Measurements from ENCODE around the gene NFIC. TPM values are rescaled to one million over a fixed set of nuclear protein-coding genes. Genes with fewer than 3 reads are reported as not detected.

The NFIC gene
- total RNA-seq, 1 donor from 2014 or later: 17.8 TPM

DNA sequence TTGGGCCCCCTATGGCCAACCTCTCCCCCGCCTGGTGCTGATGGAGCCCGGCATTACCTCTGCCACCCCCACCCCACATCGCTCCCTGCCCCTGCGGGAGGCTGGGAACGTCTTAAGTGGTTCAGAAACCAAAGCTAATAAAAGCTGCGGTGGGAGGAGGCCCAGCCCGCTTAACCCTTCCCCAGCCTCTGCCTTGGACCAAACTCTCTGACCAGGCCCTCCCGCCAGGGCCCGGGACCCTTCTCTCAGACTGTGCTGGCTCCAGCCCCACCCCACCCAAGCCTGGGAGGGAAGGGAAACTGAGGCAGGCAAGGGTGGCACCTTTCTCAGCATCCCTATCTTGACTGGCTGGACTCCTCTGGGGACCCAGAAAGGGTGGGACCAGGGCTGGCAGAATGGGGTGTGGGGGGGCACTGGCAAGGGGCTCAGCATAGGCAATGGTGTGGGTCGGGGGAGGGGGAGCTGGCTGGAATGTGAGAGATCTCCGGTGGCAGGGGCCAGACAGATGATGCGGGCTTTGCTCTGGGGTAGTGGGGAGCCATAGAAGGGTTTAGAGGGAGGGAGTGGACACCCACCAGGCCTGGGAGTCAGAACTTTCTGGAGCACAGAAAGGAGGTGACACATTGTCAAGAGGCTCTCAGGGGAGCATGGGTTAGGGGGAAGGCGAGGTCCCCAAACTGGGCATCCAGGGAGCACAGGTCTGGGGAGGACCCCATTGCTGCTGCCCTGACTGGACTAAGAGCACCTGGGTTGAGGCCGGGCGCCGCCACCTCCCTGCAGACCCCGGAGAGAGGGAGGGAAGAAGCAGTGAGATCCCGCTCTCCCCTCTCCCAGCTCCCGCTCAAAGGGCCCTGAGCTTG, 92.1 kb downstream of the NFIC start:
- Mint-ChIP-seq H3K36me3 (peaks cover 5% of the 10 kb centered on the region), H3K27ac (no peak overlapping the region), H3K4me1 (ENCODE audit: unreplicated experiment) (peaks cover 10% of the 10 kb centered on the region), H3K27me3 (peaks cover 29% of the 10 kb centered on the region), H3K9me3 (no peaks in the 10 kb centered on the region), H3K4me3 (peak overlapping the region; percentile 45)
- no peak for TF ChIP-seq CTCF (conservative IDR thresholded peaks at IDR 0.05)
- DNase-seq (ENCODE audit: extremely low spot score, unreplicated experiment): no peak

DNA sequence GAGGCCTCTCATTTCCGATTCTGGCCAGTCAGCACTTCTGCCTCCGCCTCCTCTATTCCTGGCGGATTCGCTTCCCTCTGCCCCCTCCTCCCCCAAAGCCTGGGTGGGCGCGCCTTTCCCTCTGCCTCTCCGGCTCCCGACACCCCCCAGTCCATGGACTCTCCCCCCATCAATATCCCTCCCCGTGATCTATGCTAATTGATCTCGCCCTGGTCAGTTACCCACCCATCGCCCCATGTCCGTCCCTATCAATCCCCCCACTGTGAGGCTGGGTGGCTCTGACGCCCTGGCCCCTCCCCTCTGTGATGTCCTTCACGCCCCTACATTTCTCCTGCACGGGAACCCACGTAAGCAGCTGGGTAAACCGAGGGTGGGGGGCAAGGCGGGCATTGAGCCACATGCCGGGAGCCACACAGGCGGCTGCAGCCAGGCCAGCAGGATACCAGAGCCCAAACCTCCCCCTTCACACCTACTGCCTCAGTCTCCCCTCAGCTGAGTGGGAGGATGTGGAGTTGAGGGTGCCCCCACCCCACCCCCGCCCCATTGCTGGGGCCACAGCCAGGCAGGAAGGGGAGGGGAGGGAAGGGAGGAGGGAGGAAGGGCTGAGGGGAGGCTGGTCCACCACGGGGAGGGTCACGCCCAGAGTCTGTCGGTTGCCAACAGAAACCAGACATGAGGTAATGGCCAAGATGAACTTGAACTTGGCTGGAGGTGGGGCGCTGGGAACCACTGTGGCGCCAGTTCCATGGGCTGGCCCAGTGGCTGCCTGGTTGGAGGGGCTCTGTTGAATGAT, 92.9 kb downstream of the NFIC start:
- H3K36me3 Mint-ChIP-seq: peaks cover 5% of the 10 kb centered on the region
- H3K9me3 Mint-ChIP-seq: no peaks in the 10 kb centered on the region
- H3K4me1 Mint-ChIP-seq (ENCODE audit: unreplicated experiment): peaks cover 10% of the 10 kb centered on the region
- peaks cover 29% of the 10 kb centered on the region for H3K27me3 Mint-ChIP-seq
- TF ChIP-seq CTCF (conservative IDR thresholded peaks at IDR 0.05): no peak
- H3K4me3 Mint-ChIP-seq: peak overlapping the region; percentile 45
- no peak overlapping the region for H3K27ac Mint-ChIP-seq
- no peak for DNase-seq (ENCODE audit: extremely low spot score, unreplicated experiment)

DNA sequence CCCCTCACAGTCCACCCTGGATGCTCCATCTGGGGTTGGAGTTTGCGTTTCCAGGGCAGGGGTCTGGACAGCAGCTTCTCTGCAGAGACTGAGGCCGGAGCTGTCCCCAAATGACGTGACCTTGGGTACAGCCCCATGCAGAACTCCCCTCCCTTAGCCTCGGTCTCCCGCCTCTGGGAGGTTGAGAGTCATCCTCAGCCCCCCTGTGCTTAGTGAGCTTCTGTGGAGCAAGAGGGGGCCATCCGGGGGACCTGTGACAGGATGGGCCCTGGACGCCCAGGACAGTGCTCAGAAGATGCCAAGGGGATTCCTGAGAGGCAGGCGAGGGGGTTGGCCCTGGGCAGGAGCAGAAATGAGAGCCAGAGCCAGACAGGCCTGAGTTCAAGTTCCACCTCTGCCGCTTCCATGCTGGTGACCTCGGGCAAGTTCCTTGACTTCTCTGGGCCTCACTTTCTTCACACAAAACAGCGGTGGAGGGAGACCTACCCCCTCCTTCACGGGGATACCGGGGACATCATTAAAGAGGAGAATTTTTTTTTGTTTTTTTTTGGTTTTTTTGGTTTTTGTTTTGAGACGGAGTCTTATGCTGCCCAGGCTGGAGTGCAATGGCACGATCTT, 93.7 kb downstream of the NFIC start:
- peaks cover 33% of the 10 kb centered on the region for H3K27me3 Mint-ChIP-seq
- TF ChIP-seq CTCF (conservative IDR thresholded peaks at IDR 0.05): no peak
- no peak overlapping the region for H3K27ac Mint-ChIP-seq
- DNase-seq (ENCODE audit: extremely low spot score, unreplicated experiment): no peak
- peaks cover 10% of the 10 kb centered on the region for H3K4me1 Mint-ChIP-seq (ENCODE audit: unreplicated experiment)
- no peaks in the 10 kb centered on the region for H3K9me3 Mint-ChIP-seq
- H3K4me3 Mint-ChIP-seq: no peak overlapping the region
- peaks cover 5% of the 10 kb centered on the region for H3K36me3 Mint-ChIP-seq

DNA sequence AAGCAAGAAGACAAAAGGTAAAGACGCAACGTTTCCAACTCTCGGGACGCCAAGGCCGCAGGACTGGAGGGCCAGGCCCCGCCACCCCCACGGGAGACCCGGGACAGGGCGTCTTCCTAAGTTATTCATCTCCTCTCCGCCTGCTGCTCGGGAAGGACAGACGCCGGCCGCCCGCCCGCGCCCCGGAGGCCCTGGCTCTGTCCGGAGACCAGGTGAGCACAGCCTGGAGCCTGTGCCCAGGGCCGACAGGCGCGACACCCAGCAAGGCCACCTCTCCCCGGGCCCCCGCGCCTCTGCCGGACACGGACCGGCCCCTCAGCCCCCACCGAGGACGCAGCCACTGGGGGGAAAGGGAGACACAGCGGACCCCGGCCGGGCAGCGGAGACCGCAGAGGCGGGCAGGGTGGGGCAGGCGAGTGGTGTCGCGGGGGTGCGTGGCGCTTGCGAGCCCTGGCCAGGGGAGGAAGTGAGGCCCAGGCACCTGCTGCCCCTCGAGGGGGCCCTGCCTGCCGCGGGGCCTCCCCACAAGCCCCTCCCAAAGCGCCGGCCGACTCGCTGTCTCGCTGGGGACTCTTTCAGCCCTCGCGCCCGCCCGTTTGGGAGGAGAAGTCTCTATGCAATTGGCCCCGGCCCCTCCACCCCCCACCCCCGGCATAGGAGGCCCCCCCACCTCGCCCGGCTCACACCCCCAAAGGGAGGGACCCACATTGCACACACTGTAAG, 96.8 kb downstream of the NFIC start:
- no peak for TF ChIP-seq CTCF (conservative IDR thresholded peaks at IDR 0.05)
- DNase-seq (ENCODE audit: extremely low spot score, unreplicated experiment): no peak
- H3K27me3 Mint-ChIP-seq: peaks cover 48% of the 10 kb centered on the region
- H3K4me1 Mint-ChIP-seq (ENCODE audit: unreplicated experiment): peaks cover 5% of the 10 kb centered on the region
- peak overlapping the region; percentile 47 for H3K4me3 Mint-ChIP-seq
- H3K27ac Mint-ChIP-seq: peak overlapping the region; percentile 20
- H3K9me3 Mint-ChIP-seq: no peaks in the 10 kb centered on the region
- H3K36me3 Mint-ChIP-seq: peaks cover 5% of the 10 kb centered on the region
